ENCODE results near the gene BCR.

Gene BCR

DNA sequence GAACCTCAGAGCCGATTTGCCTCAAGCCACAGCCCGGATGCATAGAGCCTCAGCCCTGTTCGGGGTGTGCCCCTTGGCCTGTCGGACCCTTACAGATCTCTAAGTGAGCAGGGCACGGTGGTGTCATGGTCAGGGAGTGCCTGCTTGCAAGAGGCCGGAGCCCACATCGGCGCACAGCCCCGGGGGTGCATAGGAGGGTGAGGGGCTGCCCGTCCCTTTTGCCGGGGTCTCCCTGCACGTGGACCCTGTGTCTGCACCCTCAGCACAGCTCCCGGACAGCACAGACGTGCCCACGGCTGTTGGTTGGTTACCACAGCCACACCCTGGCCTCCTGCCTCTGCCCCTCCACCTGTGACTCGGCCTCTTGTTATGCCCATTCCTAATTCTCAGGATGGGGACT, 28.5 kb upstream of the BCR start:
- no peak for DNase-seq

DNA sequence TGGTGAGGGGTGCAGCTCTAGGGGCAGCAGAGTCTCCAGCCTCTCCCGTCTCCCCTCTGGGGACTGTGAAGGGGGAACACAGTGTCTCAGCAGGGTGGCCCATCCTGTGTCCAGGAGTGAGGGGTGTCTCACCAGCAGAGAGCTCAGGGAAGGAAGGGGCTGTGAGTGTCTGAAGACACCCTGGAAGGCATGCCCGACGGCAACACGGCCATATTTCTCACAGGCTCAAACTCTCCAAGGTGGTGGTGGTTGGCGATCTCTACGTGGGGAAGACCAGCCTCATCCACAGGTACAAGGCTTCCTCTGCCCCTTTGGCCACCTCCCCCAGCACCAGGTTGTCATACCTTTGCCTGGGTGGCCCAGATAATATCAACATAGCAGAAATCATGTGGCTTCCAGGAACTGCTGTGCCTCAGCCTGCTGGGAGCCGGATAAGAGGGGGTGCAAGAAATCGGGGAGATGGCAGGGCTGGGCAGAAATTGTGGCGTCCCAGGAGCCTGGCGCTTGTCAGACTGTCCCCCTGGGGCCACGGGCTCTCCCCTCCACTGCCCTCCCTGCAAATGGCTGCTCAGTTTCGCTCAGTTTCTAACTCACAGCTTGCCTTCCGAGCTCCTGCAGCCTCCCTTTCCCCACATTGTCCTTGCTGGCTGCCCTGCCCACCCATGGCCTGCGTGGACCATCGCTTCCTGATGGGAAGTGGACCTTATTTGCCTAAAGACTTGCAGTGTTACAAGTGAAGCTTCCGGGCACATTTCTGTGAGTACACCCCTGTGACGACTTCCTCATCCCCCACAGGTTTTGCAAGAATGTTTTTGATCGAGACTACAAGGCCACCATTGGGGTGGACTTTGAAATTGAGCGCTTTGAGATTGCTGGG, 27.8 kb upstream of the BCR start:
- DNase-seq = peak; percentile 81 to 83

DNA sequence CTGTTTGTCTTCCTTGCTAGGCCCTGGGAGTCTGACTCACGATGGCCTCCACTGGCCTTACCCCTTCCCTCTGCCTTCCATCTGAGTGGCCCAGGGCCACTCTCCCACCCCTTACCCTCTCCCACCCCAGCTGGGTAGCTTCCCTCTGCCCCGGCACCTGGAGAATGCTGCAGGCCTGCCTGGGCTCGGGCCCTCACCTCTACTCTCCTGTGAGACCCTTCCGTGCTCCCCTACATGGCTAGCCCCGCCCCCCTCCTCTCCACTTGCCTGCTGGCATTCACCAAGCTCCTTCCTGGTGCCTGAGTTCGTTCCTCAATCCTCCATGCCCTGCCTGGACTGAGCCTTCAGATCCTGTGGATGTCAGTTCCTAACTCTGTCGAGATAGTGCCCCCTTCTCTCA, 26.3 kb upstream of the BCR start:
- DNase-seq = no peak

- no peak for DNase-seq
Measured at GRCh38 chr22:23154461-23154860, 25.8 kb upstream of the BCR start.

DNA sequence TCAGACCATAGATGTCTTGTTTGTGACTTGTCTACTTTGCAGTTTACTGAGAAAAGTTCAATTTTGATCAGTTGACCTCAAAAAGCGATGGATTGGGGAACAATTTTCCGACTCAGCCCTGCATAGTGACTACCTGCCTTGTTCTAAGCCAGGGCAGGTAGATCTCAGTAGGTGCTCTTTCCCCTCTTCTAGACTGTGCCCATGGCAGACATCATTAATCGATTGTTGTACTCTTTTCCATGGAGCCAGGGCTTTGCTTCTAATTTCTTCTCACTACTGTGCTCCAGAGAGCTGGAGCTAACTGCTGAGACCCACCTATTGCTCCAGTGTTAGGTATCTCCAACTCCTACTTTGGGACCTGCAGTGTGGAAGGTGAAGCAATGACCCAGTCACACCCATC, 25.2 kb upstream of the BCR start:
- DNase-seq = no peak

- no peak for DNase-seq
Measured at GRCh38 chr22:23155831-23156230, 24.5 kb upstream of the BCR start.

GRCh38 chr22:23156286-23156685, 24.0 kb upstream of the BCR start:
- DNase-seq = no peak

DNA sequence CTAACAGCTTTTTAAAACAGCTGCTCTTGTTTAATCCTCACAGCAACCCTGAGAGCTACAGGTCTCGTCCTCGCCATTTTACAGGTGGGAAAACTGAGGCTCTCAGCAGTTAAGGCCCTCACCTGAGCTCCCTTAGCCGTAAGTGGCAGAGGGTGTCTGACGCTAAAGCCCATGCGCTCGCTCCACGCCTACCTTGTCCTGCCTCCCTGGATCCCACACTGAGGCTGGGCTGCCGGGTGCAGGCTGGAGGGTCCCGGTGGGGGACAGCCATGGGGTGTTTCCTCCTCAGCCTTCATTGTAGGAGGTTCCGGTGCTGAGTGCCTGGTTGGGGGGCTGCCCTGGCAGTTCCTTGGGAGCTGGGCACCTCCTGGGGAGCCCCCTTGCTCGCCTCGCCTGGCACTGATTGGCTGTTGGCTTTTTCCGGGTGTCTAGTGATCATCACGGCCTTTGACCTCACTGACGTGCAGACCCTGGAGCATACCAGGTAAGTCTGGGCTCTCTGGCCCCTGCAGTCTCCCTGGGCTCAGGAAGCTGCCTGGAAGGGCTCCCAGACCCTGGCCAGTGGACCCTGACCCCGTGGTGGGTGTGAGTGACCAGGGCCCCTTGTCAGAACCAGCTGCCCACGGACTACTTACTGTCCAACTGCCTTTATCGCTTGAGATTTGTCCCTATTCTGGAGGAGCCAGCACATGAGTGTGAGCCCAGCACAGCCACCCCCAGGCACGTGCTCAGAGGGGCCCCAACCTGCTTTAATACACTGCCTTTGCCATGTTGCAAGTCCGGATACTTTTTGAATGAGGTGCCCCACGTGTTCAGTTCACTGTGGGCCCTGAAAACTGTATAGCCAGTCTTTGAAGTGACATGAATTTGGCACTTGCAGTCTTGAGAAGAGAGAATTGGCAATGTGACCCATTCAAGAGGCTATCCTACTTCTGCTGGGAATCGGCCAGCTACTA, 22.5 kb upstream of the BCR start:
- DNase-seq = no peak

DNA sequence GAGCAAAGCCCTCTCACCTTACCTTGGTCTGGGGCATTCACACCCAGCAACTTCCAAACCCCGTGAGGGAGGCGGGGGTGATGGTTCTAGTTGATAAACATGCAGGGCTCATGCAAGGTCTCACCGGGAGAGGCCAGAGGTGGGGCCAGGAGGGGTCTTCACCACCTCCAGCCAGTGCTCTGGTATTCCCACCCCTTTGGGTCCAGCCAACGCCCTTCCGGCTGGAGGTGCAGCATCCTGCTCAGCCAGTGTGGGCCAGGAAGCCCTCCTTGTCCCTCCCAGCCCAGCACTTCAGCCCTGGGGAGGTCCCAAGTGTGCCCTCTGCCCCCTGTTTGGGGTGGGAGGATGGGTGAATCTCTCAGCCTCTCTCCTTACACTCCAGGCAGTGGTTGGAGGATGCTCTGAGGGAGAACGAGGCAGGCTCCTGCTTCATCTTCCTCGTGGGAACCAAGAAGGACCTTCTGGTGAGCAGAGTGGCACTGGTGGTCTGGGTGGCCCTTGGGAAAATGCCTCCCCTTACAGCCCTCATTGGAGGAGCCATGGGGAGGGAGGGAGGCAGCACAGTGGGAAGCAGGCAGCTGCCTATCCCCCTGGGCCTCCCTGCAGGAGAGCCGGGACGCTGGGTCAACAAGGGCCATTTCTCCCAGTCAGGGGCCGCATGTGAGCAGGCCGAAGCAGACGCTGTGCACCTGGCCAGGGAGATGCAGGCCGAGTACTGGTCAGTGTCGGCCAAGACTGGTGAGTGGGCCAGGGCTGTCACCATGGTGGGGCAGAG, 21.6 kb upstream of the BCR start:
- no peak for DNase-seq

DNA sequence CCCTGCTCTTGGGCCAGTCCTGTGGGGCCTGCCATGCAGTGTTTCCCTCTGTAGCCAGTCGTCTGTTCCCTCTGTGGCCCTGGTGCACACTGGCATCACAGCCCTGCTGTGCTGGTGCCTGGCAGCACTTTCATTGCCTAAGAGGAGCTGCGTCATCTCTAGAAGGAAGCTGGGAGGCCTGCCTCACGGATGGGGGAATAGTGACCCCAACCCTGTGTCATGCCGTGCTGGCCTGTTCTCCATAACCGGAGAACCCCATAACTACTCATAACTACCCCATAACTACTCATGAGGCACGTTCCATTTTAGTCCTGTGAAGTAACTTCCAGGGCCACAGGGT, 21.0 kb upstream of the BCR start:
- DNase-seq = peak in 1 of 2 donors; percentile 17

DNA sequence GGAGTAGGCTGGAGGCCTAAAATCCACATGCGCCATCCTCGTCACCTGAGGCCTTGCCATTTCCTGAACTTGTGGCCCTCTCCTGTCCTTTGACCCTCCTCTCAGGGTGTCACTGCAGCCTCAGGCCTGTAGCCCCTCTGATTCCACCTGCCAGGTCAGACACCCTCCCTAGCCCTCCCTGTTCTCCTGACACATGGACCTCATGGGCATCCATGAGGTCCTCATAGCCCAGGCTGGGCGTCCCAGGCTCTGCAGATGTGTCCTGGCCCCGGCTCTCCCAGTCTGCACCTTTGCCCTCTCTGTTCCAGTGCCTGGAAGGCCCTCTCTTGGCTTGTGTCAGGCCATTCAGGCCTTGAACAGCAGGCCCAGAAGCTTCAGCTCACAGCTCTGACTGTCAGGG, 19.3 kb upstream of the BCR start:
- DNase-seq = no peak

- DNase-seq = no peak
Measured at GRCh38 chr22:23161574-23161973, 18.7 kb upstream of the BCR start.

- DNase-seq = no peak
Measured at GRCh38 chr22:23163665-23164064, 16.6 kb upstream of the BCR start.

DNA sequence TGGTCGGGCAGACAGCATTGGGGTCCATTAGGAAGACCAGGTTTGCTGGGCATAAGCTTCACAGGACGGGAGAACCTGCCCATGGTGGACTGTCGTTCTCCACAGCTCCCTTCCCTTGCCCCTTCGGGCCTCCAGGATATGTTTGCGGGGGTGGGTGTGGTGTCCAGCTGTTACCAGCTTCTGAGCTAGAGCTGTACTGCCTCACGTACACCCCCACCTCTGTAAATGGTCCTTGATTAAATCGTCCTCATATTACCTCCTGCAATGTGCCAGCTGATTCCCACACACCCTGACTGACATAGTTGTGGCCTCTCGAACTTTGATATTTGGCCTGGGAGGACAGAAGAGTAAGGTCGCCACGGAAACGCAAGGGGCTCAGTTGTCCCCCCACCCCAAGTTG, 16.2 kb upstream of the BCR start:
- no peak for DNase-seq

GRCh38 chr22:23166042-23166831, 14.1 kb upstream of the BCR start:
- DNase-seq = no peak

DNA sequence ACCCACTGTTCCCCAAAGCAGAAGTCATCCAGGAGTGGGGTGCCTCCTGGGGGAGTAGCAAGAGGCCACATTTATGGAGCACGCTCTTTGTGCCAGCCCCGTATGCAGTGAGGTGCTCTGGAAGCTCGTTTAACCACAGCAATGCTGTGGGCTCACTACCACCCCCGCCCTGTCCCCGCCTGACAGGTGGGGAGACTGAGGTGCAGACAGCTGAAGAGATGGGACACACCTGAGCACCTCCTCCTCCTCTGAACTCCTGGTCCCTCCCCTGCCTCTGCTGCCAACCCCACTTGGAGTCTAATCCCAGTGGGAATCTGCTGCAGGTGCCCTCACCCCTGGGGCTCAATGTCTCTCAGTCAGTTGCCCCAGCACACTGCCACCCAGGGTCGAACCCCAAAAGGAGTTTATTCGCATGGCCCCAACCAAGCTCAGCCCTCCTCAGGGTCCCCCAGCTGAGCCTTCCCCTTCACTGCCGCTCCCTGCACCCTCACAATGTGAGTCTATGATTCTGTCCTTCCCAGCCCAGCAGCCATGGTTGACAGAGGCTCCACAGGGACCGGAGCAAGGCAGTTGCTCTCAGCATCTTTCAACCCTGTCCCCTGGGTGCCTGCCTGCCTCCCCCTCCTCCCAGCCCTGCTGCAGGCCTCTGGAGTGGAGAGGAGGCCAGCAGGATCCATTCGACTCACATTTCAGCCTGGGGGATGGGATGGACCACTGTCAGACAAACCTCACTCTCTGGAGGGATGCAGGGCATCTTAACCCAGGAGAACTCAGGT, 13.3 kb upstream of the BCR start:
- no peak for DNase-seq

DNA sequence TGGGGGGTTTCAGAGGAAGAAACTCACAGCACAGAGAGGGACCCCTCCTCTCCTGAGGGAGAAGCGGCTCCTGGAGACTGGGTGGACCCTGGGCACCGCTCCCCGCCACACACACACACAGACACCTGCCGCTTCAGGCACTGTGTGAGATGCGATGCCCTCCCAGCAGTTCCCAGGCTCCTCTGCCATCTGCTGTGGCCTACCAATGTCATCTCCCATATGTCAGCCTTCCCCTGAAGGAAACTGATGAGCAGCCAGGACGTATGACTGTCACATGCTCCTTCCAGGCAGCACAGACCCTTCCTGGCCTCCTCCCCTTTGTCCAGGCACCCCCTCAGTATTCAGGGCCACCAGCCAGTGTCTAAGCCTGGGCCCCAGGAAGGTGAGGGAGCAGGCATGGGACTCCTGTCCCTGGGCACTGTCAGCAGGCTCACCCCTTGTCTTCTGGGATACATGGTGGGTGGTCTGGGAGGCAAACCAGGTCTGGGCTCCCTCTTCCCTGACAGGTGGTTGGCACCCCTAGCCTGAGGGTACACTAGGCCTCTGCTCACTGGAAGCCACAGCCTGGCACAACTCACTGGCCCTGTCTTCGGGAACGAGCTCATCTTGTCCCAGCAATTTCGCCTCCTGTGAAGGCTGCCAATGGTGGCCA, 11.8 kb upstream of the BCR start:
- no peak for DNase-seq

GRCh38 chr22:23169043-23169406, 11.3 kb upstream of the BCR start:
- DNase-seq = no peak

GRCh38 chr22:23175817-23176644, 4.3 kb upstream of the BCR start:
- no peak for DNase-seq

DNA sequence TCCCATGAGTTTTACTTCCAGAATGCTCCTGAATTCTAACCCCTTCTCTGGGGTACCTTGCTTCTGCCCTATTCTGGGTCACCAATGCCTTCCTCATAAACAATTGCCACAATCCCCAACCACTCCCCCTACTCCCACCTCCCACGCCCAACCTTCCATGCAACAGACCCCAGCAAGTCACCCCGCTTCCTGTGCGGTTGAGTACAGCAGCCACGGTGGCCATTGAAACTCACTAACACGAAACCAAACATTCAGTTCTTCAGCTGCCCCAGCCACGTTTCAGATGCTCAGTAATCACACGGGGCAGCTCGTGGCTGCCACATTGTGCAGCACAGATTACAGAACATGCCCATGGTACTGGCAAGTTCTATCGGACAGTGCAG, 3.7 kb upstream of the BCR start:
- DNase-seq = no peak

Data from inflammatory macrophage (primary cell).